RCC 7860 (cell line): ENCODE data around the gene PDGFA.
A peak's percentile ranks its signal among the peaks of the same experiment; 100 is the strongest.

Experiments used
- DNase-seq: peaks from one replicate; pipeline ENCODE4 v3.0.0-alpha.2; 2015; ENCODE audit warnings: low spot score
- FAIRE-seq: peaks from 2 replicates; lab custom pipeline; 2012; peaks lifted over from hg19 to GRCh38; lab: Jason Lieb, UNC

The PDGFA gene

GRCh38 chr7:477626-478220 is 41.9 kb downstream of the PDGFA start:
- no peak for FAIRE-seq
- peak; percentile 13 for DNase-seq

- no peak for DNase-seq
- no peak for FAIRE-seq
These were observed 42.8 kb downstream of the PDGFA start for GRCh38 chr7:476736-477360.

GRCh38 chr7:475951-476441 is 43.6 kb downstream of the PDGFA start:
- FAIRE-seq (no peak), DNase-seq (no peak)

- FAIRE-seq, result no peak
- DNase-seq, result no peak
These were observed 44.3 kb downstream of the PDGFA start for GRCh38 chr7:475425-475728.

- no peak for DNase-seq
- no peak for FAIRE-seq
These were observed 44.8 kb downstream of the PDGFA start for GRCh38 chr7:474605-475424.

GRCh38 chr7:473870-474604 is 45.6 kb downstream of the PDGFA start:
- no peak for FAIRE-seq
- no peak for DNase-seq

- DNase-seq (no peak), FAIRE-seq (no peak)
These were observed 46.4 kb downstream of the PDGFA start for GRCh38 chr7:473211-473734.

- FAIRE-seq, result no peak
- no peak for DNase-seq
These were observed 47.0 kb downstream of the PDGFA start for GRCh38 chr7:472640-472957.

- DNase-seq (no peak), FAIRE-seq (no peak)
These were observed 47.6 kb downstream of the PDGFA start for GRCh38 chr7:471866-472639.

- FAIRE-seq (no peak), DNase-seq (no peak)
These were observed 48.3 kb downstream of the PDGFA start for GRCh38 chr7:471191-471865.

- no peak for DNase-seq
- FAIRE-seq, result no peak
These were observed 50.1 kb downstream of the PDGFA start for GRCh38 chr7:469563-469961.

- DNase-seq, result no peak
- no peak for FAIRE-seq
These were observed 50.7 kb downstream of the PDGFA start for GRCh38 chr7:468681-469562.

GRCh38 chr7:467856-468545 is 51.6 kb downstream of the PDGFA start:
- no peak for FAIRE-seq

GRCh38 chr7:467393-467828 is 52.2 kb downstream of the PDGFA start:
- FAIRE-seq, result no peak
- no peak for DNase-seq

More at GRCh38 chr7:467856-468545, 51.6 kb downstream of the PDGFA start:
- no peak for DNase-seq

GRCh38 chr7:466465-467191 is 53.0 kb downstream of the PDGFA start:
- no peak for FAIRE-seq
- DNase-seq, result no peak

GRCh38 chr7:465710-466400 is 53.8 kb downstream of the PDGFA start:
- FAIRE-seq (no peak), DNase-seq (no peak)
